Epithelial cell of proximal tubule (primary cell): Measurements from ENCODE around the gene CBARP. TPM values are rescaled to one million over a fixed set of nuclear protein-coding genes. Genes with fewer than 3 reads are reported as not detected.

Source experiments
- DNase-seq: peaks from one replicate; pipeline ENCODE4 v3.0.0-alpha.2; 2011; ENCODE audit warnings: low read depth
- H3K4me3 ChIP-seq: 2 replicates; pipeline ENCODE4 v1.5.1; 2011; ENCODE audit warnings: low read depth, mild to moderate bottlenecking, low read length
- total RNA-seq: library from RNA; depleted of rRNA; stranded (reverse); fragments of >200 nt; gene quantifications from 2 replicates; pipeline ENCODE4 v1.2.3, GENCODE V29; 2015
- TF ChIP-seq, protein P1 (sequence below): conservative IDR thresholded peaks from 2 replicates; pipeline ENCODE4 v1.5.1; 2012; ENCODE audit warnings: low read depth, mild to moderate bottlenecking, low read length

CBARP gene
- total RNA-seq, 1 donor from 2014 or later: 9.7 TPM

DNA sequence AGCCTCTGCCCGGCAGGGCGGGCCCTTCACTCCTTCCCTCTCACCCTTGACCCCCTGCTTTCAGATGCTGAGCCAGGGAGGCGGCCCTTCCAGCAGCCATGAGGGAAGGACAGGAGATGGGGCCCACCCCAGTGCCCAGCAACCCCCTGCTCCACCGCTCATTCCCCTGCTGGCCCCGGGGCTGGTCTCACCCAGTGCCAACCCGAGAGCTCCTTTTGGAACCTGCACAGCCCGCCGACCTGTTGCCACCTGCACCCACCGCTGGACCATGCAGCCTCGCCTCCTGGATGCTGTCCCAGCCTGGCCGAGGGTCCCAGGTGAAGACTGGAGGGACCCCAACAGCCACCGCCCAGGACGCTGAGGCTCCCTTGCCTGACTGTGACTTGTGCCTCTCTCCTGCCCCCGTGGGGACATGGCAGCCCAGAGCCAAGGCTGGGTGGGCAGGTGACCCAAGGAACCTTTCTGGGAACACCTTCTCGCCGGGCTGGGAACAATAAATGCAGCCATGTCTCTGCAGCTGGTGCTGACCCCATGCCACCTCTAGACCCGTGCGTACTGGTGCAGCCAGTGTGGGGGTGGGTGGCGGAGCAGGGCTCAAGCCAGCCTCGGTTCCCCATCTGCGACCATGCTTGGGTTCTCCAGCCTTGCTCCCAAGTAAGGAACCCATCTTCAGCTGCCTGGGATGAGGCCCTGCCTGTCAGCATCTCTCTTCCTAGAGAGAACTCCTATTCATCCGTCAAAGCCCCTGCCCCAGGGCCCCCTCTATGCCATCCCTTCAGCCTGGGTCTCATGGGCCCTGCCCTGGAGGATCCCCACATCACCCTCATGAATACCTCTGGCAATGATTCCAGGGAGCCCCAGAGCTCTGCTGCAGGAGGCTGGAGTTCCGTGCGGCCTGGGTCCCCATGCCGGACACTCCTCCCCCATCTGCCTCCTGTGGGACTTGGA, 41.2 kb upstream of the CBARP start:
- TF ChIP-seq, protein P1, sequence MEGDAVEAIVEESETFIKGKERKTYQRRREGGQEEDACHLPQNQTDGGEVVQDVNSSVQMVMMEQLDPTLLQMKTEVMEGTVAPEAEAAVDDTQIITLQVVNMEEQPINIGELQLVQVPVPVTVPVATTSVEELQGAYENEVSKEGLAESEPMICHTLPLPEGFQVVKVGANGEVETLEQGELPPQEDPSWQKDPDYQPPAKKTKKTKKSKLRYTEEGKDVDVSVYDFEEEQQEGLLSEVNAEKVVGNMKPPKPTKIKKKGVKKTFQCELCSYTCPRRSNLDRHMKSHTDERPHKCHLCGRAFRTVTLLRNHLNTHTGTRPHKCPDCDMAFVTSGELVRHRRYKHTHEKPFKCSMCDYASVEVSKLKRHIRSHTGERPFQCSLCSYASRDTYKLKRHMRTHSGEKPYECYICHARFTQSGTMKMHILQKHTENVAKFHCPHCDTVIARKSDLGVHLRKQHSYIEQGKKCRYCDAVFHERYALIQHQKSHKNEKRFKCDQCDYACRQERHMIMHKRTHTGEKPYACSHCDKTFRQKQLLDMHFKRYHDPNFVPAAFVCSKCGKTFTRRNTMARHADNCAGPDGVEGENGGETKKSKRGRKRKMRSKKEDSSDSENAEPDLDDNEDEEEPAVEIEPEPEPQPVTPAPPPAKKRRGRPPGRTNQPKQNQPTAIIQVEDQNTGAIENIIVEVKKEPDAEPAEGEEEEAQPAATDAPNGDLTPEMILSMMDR: no peak
- H3K4me3 ChIP-seq: no peak overlapping the region
- DNase-seq: no peak

DNA sequence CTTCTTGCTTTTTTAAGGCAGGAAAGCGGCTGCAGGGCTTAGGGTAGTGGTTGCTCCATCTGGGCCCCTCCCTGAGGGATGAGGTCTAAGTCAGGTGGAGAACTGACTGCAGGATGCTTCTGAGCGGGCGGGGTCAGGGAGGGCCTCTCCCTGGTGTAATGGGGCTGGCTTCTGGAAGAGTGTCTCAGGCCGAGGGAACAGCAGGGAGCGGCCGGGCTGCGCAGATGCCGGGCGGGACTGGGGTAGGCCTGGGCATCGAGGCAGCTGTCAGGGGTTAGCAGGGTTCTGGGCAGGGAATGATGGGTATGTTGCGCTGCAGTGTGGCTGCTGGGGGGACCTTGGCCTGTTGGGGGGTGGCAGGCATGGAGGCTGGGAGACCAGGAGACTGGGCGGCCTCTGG, 40.3 kb upstream of the CBARP start:
- TF ChIP-seq, protein P1: no peak

DNA sequence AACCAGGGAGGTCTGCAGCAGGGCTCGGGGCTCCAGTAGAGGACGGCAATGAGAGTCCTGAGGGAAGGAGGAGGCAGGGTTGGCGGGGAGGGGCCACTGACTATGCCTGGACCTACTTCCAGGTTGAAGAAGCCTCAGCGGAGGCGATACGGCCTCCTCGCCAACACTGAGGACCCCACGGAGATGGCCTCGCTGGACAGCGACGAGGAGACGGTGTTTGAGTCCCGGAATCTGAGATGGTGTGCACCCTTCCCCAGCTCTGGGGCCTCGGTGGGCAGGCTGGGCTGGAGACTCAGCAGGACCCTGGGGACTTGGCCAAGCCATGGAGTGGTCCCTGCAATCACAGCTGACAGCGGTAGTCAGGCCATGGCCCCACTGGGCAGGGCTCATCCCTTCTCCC, 39.3 kb upstream of the CBARP start:
- DNase-seq: no peak
- no peak overlapping the region for H3K4me3 ChIP-seq
- TF ChIP-seq, protein P1: no peak

More for the DNA sequence above, 40.3 kb upstream of the CBARP start:
- no peak for DNase-seq
- H3K4me3 ChIP-seq: no peak overlapping the region

DNA sequence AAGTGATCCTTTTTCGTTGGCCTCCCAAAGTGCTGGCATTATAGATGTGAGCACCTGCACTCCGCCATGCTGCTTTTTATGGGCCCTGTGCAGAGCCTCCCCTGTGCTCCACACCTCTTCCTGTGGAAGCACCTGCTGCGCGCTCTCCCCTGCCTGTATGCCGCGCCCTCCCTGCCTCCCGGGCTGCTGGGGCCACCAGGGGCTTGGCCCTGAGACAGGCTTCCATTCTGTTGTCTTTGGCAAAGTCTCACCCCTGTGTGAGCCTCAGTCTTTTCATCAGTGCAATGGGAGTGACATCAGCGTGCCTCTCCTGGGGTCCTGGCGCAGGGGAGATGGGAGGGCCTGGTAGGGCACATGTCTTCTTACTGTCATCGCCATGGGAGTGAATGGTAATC, 38.8 kb upstream of the CBARP start:
- DNase-seq: no peak
- H3K4me3 ChIP-seq: peak overlapping the region; percentile 85
- TF ChIP-seq, protein P1: no peak

DNA sequence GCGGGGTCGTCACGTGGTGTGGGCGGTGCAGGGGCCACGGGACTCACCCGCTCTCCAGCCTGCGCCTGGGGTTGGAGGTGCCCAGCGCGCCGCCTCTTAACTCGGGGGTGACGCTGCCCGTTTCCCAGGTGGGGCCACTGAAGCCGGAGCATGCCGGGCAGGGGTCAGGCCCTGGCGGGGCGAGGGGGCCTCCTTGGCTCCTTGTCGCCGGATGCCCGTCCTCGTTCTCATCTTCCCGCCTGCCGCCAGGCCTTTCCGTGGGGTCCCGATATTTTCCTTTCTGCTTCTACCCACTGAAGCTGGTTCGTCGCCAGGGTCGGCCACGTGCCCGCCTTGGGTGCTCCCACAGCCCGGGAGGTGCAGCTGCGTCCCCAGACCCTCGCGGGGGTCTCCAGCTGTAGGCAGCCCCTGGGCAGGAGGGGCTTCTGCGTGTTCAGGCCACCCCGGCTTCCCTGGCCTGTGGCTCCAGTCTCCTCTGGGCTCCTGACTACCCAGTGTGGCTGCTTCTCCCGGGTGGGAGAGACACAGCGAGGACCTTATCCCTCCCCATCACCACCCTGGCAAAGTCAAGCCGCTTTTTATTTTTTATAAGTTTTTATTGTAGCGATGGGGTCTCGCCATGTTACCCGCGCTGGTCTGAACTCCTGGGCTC, 38.3 kb upstream of the CBARP start:
- TF ChIP-seq, protein P1: no peak
- H3K4me3 ChIP-seq: peak overlapping the region; percentile 85
- DNase-seq: no peak

DNA sequence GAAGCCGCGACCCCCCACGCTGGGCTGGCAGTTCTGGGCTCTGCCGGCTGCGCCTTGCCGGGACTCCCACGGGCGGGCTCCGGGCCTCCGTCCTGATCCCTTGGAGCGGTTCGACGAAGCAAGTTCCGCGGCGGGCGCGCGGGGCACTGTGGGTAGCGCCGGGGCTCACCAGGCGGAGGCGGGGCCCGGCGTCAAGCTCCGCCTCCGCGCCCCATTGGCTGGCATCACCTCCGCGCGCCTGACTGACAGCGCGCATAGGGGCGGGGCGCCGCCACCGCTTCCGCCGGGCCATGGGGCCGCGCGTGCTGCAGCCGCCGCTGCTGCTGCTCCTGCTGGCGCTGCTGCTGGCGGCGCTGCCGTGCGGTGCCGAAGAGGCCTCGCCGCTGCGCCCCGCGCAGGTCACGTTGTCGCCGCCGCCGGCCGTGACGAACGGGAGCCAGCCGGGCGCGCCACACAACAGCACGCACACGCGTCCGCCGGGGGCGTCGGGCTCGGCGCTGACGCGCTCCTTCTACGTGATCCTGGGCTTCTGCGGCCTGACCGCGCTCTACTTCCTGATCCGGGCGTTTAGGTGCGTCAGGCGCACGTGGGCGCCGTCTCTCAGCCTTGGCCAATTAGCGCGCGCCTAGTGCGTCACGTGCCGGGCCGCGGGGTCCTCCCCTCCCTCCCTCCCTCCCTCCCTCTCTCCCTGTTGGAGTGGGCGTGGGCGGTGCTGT, 37.6 kb upstream of the CBARP start, which contains the start of gene FAM174C:
TSS of gene FAM174C (plus strand) at position 271 of the 716 bp plus-strand sequence. CDS start at position 291, 20 bp downstream.
- TF ChIP-seq, protein P1: no peak
- peak; percentile 66 for DNase-seq
- peak within 1 kb of the TSS; percentile 85 for H3K4me3 ChIP-seq
